ENCODE data around the gene WASL.

DNA sequence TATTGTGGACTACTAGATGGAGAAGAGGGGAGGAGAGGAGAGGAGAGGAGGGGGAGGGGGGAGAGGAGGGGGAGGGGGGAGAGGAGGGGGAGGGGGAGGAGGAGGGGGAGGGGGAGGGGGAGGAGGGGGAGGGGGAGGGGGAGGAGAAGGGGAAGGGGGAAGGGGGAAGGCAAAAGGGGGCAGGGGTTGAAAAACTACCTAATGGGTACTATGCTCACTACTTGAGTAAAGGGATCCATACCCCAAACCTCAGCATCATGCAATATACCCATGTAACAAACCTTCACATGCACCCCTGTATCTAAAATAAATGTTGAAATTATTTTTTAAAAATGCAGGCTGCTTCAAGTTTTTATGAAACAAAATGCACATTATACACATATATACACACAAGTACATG, 108.2 kb downstream of the WASL start:
- TF ChIP-seq POLR2AphosphoS5 (IDR thresholded peaks at IDR 0.05): no peak
- TF ChIP-seq, protein P1, sequence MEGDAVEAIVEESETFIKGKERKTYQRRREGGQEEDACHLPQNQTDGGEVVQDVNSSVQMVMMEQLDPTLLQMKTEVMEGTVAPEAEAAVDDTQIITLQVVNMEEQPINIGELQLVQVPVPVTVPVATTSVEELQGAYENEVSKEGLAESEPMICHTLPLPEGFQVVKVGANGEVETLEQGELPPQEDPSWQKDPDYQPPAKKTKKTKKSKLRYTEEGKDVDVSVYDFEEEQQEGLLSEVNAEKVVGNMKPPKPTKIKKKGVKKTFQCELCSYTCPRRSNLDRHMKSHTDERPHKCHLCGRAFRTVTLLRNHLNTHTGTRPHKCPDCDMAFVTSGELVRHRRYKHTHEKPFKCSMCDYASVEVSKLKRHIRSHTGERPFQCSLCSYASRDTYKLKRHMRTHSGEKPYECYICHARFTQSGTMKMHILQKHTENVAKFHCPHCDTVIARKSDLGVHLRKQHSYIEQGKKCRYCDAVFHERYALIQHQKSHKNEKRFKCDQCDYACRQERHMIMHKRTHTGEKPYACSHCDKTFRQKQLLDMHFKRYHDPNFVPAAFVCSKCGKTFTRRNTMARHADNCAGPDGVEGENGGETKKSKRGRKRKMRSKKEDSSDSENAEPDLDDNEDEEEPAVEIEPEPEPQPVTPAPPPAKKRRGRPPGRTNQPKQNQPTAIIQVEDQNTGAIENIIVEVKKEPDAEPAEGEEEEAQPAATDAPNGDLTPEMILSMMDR (IDR thresholded peaks at IDR 0.05): no peak
